H54 (cell line): Measurements from ENCODE around the gene PRKCH.

ENCODE experiments used
- DNase-seq: peaks from one replicate; pipeline ENCODE4 v3.0.0; 2011; ENCODE audit warnings: low spot score, mixed read lengths; ENCODE audit not compliant: insufficient read length
- FAIRE-seq: peaks from 3 replicates; lab custom pipeline; 2011; peaks lifted over from hg19 to GRCh38; lab: Jason Lieb, UNC
- POLR2A ChIP-seq: IDR thresholded peaks from 2 replicates; pipeline ENCODE4 v1.6.1; 2011; ENCODE audit warnings: low read depth, mild to moderate bottlenecking, low read length

PRKCH gene

GRCh38 chr14:61552241-61552640, 230.9 kb downstream of the PRKCH start:
- no peak for TF ChIP-seq POLR2A
- FAIRE-seq (no peak), DNase-seq (no peak)

GRCh38 chr14:61553730-61554641, 232.6 kb downstream of the PRKCH start:
- no peak for TF ChIP-seq POLR2A
- peak; percentile 95 for FAIRE-seq
- peak; percentile 35 for DNase-seq

GRCh38 chr14:61555056-61555838, 233.9 kb downstream of the PRKCH start:
- DNase-seq (no peak), FAIRE-seq (no peak)
- TF ChIP-seq POLR2A = no peak

- TF ChIP-seq POLR2A = no peak
- DNase-seq = no peak
- no peak for FAIRE-seq
Observed at GRCh38 chr14:61556455-61556854, 235.1 kb downstream of the PRKCH start.

GRCh38 chr14:61557262-61557661, 235.9 kb downstream of the PRKCH start:
- no peak for DNase-seq
- FAIRE-seq = no peak
- TF ChIP-seq POLR2A = no peak

GRCh38 chr14:61557854-61558253, 236.5 kb downstream of the PRKCH start:
- no peak for FAIRE-seq
- TF ChIP-seq POLR2A = no peak
- no peak for DNase-seq

- no peak for TF ChIP-seq POLR2A
- FAIRE-seq = peak; percentile 86
Observed at GRCh38 chr14:61558271-61558670, 236.9 kb downstream of the PRKCH start.

GRCh38 chr14:61559641-61560201, 238.3 kb downstream of the PRKCH start:
- DNase-seq (no peak), FAIRE-seq (no peak)
- TF ChIP-seq POLR2A = no peak

More at GRCh38 chr14:61558271-61558670, 236.9 kb downstream of the PRKCH start:
- no peak for DNase-seq

- FAIRE-seq (no peak), DNase-seq (no peak)
- no peak for TF ChIP-seq POLR2A
Observed at GRCh38 chr14:61560323-61560722, 238.9 kb downstream of the PRKCH start.

GRCh38 chr14:61561104-61561503, 239.7 kb downstream of the PRKCH start:
- peak; percentile 50 for FAIRE-seq
- DNase-seq = no peak
- no peak for TF ChIP-seq POLR2A

- DNase-seq (no peak), FAIRE-seq (peak; percentile 97)
- TF ChIP-seq POLR2A = no peak
Observed at GRCh38 chr14:61561657-61562276, 240.4 kb downstream of the PRKCH start.

- DNase-seq (peak; percentile 77), FAIRE-seq (peak; percentile 91)
- TF ChIP-seq POLR2A = no peak
Observed at GRCh38 chr14:61562321-61563161, 241.2 kb downstream of the PRKCH start.

GRCh38 chr14:61563162-61563511, 241.8 kb downstream of the PRKCH start:
- no peak for DNase-seq

More at GRCh38 chr14:61563162-61563511, 241.8 kb downstream of the PRKCH start:
- no peak for FAIRE-seq
- no peak for TF ChIP-seq POLR2A
